Measurements from ENCODE around the gene CNIH1.

DNA sequence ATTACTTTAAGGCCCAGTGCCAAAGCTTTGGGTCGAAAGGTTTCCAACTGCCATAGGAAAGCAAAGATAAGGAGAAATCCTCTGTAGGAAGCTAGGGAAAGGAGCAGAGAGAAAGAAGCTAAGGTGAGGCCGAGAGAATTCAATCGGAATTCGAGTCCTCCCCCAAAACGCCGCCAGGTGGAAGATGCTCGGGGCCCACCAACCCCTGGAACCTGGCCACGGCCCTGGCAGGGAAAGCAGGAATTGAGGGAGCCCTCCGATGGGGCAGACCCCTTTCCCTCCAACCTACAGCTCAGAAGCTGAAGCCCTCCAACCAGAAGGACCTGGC, 47.1 kb upstream of the CNIH1 start:
- peak in 1 of 12 donors; percentile 6 for TF ChIP-seq CTCF (IDR thresholded peaks at IDR 0.05)
- no peak for TF ChIP-seq POLR2A (IDR thresholded peaks at IDR 0.05)
